Measurements from ENCODE around the gene MAP2K1. TPM values are rescaled to one million over a fixed set of nuclear protein-coding genes. Genes with fewer than 3 reads are reported as not detected.
A peak's percentile ranks its signal among the peaks of the same experiment; 100 is the strongest.
"Not testable (repeated sequence)": the region's sequence is repeated elsewhere in the genome, so short reads cannot be mapped to it uniquely, and the experiment has no call there.

Gene MAP2K1
- total RNA-seq, 2 experiments from 2014 or later = 95.0 to 96.5 TPM

GRCh38 chr15:66452971-66453580 is 66.4 kb downstream of the MAP2K1 start:
- Mint-ChIP-seq H3K4me3 (no peak overlapping the region), H3K27ac (no peak overlapping the region), H3K9me3 (peaks cover 2% of the 10 kb centered on the region), H3K27me3 (no peaks in the 10 kb centered on the region), H3K4me1 (peaks cover 4% of the 10 kb centered on the region), H3K36me3 (peaks cover 21% of the 10 kb centered on the region)
- DNase-seq (no peak), ATAC-seq (ENCODE audit: low read depth) (no peak)
- POLR2A ChIA-PET = no interaction called here

GRCh38 chr15:66454143-66454542 is 67.4 kb downstream of the MAP2K1 start:
- Mint-ChIP-seq H3K27me3 (no peaks in the 10 kb centered on the region), H3K4me3 (no peak overlapping the region), H3K27ac (peak overlapping the region; percentile 6), H3K4me1 (peaks cover 5% of the 10 kb centered on the region), H3K9me3 (no peaks in the 10 kb centered on the region), H3K36me3 (peaks cover 19% of the 10 kb centered on the region)
- ATAC-seq (ENCODE audit: low read depth) = no peak
- POLR2A ChIA-PET = no interaction called here
- no peak for DNase-seq

GRCh38 chr15:66456211-66456610 is 69.5 kb downstream of the MAP2K1 start:
- Mint-ChIP-seq H3K9me3 (no peaks in the 10 kb centered on the region), H3K27ac (no peak overlapping the region), H3K27me3 (no peaks in the 10 kb centered on the region), H3K4me1 (peaks cover 15% of the 10 kb centered on the region), H3K4me3 (no peak overlapping the region), H3K36me3 (peaks cover 22% of the 10 kb centered on the region)
- POLR2A ChIA-PET = no interaction called here
- ATAC-seq (ENCODE audit: low read depth) (no peak), DNase-seq (no peak)

GRCh38 chr15:66459818-66460615 is 73.3 kb downstream of the MAP2K1 start:
- Mint-ChIP-seq H3K4me1 (peaks cover 13% of the 10 kb centered on the region), H3K36me3 (peaks cover 38% of the 10 kb centered on the region), H3K4me3 (no peak overlapping the region), H3K9me3 (no peaks in the 10 kb centered on the region), H3K27me3 (no peaks in the 10 kb centered on the region), H3K27ac (peak overlapping the region; percentile 50)
- DNase-seq (no peak), ATAC-seq (ENCODE audit: low read depth) (no peak)
- POLR2A ChIA-PET = no interaction called here

GRCh38 chr15:66461294-66461693 is 74.6 kb downstream of the MAP2K1 start:
- POLR2A ChIA-PET = interaction anchor here (1.2 kb wide), 1 partner anchor 11 kb away, joined by 5 read pairs; no protein-coding TSS in a partner anchor
- peaks cover 49% of the 10 kb centered on the region for H3K36me3 Mint-ChIP-seq
- ATAC-seq (ENCODE audit: low read depth); H3K27me3 Mint-ChIP-seq; DNase-seq; H3K9me3 Mint-ChIP-seq; H3K27ac Mint-ChIP-seq; H3K4me3 Mint-ChIP-seq: not testable (repeated sequence)
- H3K4me1 Mint-ChIP-seq = peaks cover 13% of the 10 kb centered on the region

GRCh38 chr15:66461917-66462316 is 75.2 kb downstream of the MAP2K1 start:
- ATAC-seq (ENCODE audit: low read depth) (no peak), DNase-seq (no peak)
- POLR2A ChIA-PET = no interaction called here
- Mint-ChIP-seq H3K36me3 (peaks cover 53% of the 10 kb centered on the region), H3K4me1 (peaks cover 16% of the 10 kb centered on the region), H3K27ac (no peak overlapping the region), H3K4me3 (no peak overlapping the region), H3K9me3 (no peaks in the 10 kb centered on the region), H3K27me3 (no peaks in the 10 kb centered on the region)

- H3K36me3 Mint-ChIP-seq = peaks cover 57% of the 10 kb centered on the region
- no peaks in the 10 kb centered on the region for H3K9me3 Mint-ChIP-seq
- H3K27me3 Mint-ChIP-seq = no peaks in the 10 kb centered on the region
- POLR2A ChIA-PET = interaction anchor here (0.7 kb wide), 1 partner anchor 49 kb away, joined by 6 read pairs; no protein-coding TSS in a partner anchor
- DNase-seq (no peak), ATAC-seq (ENCODE audit: low read depth) (no peak)
- no peak overlapping the region for H3K4me3 Mint-ChIP-seq
- H3K4me1 Mint-ChIP-seq = peaks cover 18% of the 10 kb centered on the region
- no peak overlapping the region for H3K27ac Mint-ChIP-seq
Observed at GRCh38 chr15:66462627-66463026, 75.9 kb downstream of the MAP2K1 start.

- ATAC-seq (ENCODE audit: low read depth); H3K4me3 Mint-ChIP-seq; DNase-seq; POLR2A ChIA-PET; H3K9me3 Mint-ChIP-seq; H3K27me3 Mint-ChIP-seq: not testable (repeated sequence)
- Mint-ChIP-seq H3K4me1 (peaks cover 13% of the 10 kb centered on the region), H3K36me3 (peaks cover 55% of the 10 kb centered on the region), H3K27ac (peak overlapping the region; percentile 34)
Observed at GRCh38 chr15:66465294-66465693, 78.6 kb downstream of the MAP2K1 start.

GRCh38 chr15:66467162-66468040 is 80.7 kb downstream of the MAP2K1 start:
- not testable (repeated sequence) for H3K4me3 Mint-ChIP-seq; DNase-seq; H3K27ac Mint-ChIP-seq; H3K27me3 Mint-ChIP-seq; H3K9me3 Mint-ChIP-seq; ATAC-seq (ENCODE audit: low read depth)
- POLR2A ChIA-PET = interaction anchor here (1.0 kb wide), 1 partner anchor 78 kb away, joined by 7 read pairs; no protein-coding TSS in a partner anchor
- peaks cover 23% of the 10 kb centered on the region for H3K4me1 Mint-ChIP-seq
- H3K36me3 Mint-ChIP-seq = peaks cover 48% of the 10 kb centered on the region

- Mint-ChIP-seq H3K36me3 (peaks cover 32% of the 10 kb centered on the region), H3K4me3 (peak overlapping the region; percentile 31), H3K4me1 (peaks cover 34% of the 10 kb centered on the region), H3K27ac (peak overlapping the region; percentile 43)
- not testable (repeated sequence) for DNase-seq; H3K27me3 Mint-ChIP-seq; H3K9me3 Mint-ChIP-seq; ATAC-seq (ENCODE audit: low read depth)
- POLR2A ChIA-PET = interaction anchor here (1.2 kb wide), 1 partner anchor 80 kb away, joined by 3 read pairs; no protein-coding TSS in a partner anchor
Observed at GRCh38 chr15:66470825-66471224, 84.1 kb downstream of the MAP2K1 start.

- Mint-ChIP-seq H3K27ac (peak overlapping the region; percentile 79), H3K4me1 (peaks cover 33% of the 10 kb centered on the region)
Observed at GRCh38 chr15:66472176-66472999, 85.7 kb downstream of the MAP2K1 start.

GRCh38 chr15:66474135-66474534 is 87.4 kb downstream of the MAP2K1 start:
- POLR2A ChIA-PET = interaction anchor here (1.5 kb wide), 1 partner anchor 25 kb away, joined by 4 read pairs; no protein-coding TSS in a partner anchor
- H3K27ac Mint-ChIP-seq = peak overlapping the region; percentile 61
- no peak for ATAC-seq (ENCODE audit: low read depth)
- no peaks in the 10 kb centered on the region for H3K9me3 Mint-ChIP-seq
- peaks cover 32% of the 10 kb centered on the region for H3K4me1 Mint-ChIP-seq
- H3K36me3 Mint-ChIP-seq = peaks cover 17% of the 10 kb centered on the region
- H3K27me3 Mint-ChIP-seq = no peaks in the 10 kb centered on the region
- H3K4me3 Mint-ChIP-seq = no peak overlapping the region
- no peak for DNase-seq

More at GRCh38 chr15:66472176-66472999, 85.7 kb downstream of the MAP2K1 start:
- DNase-seq (peak; percentile 41), ATAC-seq (ENCODE audit: low read depth) (peak; percentile 94)
- Mint-ChIP-seq H3K9me3 (no peaks in the 10 kb centered on the region), H3K4me3 (peak overlapping the region; percentile 75), H3K27me3 (no peaks in the 10 kb centered on the region), H3K36me3 (peaks cover 21% of the 10 kb centered on the region)
- POLR2A ChIA-PET = interaction anchor here (0.7 to 2.0 kb wide), 9 partner anchors 11 to 184 kb away, joined by 3 to 10 read pairs (median 3); partner anchors contain the start of genes MAP2K1, RPL4, SNAPC5 and ZWILCH

Data from activated naive CD8-positive, alpha-beta T cell treated with anti-CD3 and anti-CD28 coated beads, Interleukin-2, amount 10 ng/mL, durations not matched to agents 7 days and 5 days (primary cell).